Right lobe of liver (tissue), 6 donors: ENCODE data around the gene SART3. TPM values are rescaled to one million over a fixed set of nuclear protein-coding genes. Genes with fewer than 3 reads are reported as not detected.

ENCODE experiments used
- ATAC-seq, 4 donors: fragments of 200-7000 bp; cut with Tn5 transposase; one replicate each; pipeline ENCODE4 v1.9.1; 2020; ENCODE audit warnings: mild to moderate bottlenecking in 4 of 4, moderate library complexity in 4 of 4
- DNase-seq, 3 donors: peaks; one replicate each; pipeline ENCODE4 v3.0.0-alpha.2; 2020
- H3K27ac ChIP-seq, 3 donors: fragments of 200-600 bp; one replicate each; pipeline ENCODE4 v1.8.0; 2022
- H3K27me3 ChIP-seq, 2 donors: fragments of 200-600 bp; one replicate each; pipeline ENCODE4 v1.8.0; 2022
- H3K36me3 ChIP-seq, 4 donors: fragments of 200-600 bp; sonication (generic) in 1 of 4; one replicate each; pipeline versions ENCODE4 v1.5.1 to v1.8.0; 2017 to 2022; ENCODE audit warnings: control low read depth in 1 of 4
- H3K4me1 ChIP-seq, 4 donors: fragments of 200-600 bp; sonication (generic) in 1 of 4; one replicate each; pipeline versions ENCODE4 v1.5.1 to v1.8.0; 2017 to 2022; ENCODE audit warnings: control low read depth in 1 of 4
- H3K4me3 ChIP-seq, 3 donors: fragments of 200-600 bp; one replicate each; pipeline ENCODE4 v1.8.0; 2022
- H3K9me3 ChIP-seq, 4 donors: fragments of 200-600 bp; sonication (generic) in 1 of 4; one replicate each; pipeline versions ENCODE4 v1.5.1 to v1.8.0; 2017 to 2022; ENCODE audit warnings: control low read depth in 1 of 4
- POLR2A ChIP-seq: fragments of 450-650 bp; IDR thresholded peaks from one replicate; pipeline ENCODE4 v1.6.1; 2017; ENCODE audit warnings: antibody characterized with exemption, mild to moderate bottlenecking
- WGBS: methylation state at CpG from one replicate; pipeline ENCODE4 v1.1.6; 2018; ENCODE audit warnings: low coverage, low lambda C conversion rate; ENCODE audit not compliant: insufficient coverage; ENCODE audit errors: missing lambda C conversion rate; 5-methylcytosine and 5-hydroxymethylcytosine counted together
- intact Hi-C, 2 donors: fragments of 100-400 bp; cut with DNase I; formaldehyde crosslinking; loops; one replicate each; pipeline versions ENCODE4 v1.11.2 to v1.14.1; 2022
- total RNA-seq, 6 experiments: library from RNA; depleted of rRNA in 2 of 6; stranded (reverse); fragments of >200 nt in 2 of 6; fragmentation: NEBNext Ultra II Directional in 3 of 6; extraction: Animal tissue kit (Norgen Biotek cat#: 25700) in 3 of 6; gene quantifications; one replicate each; pipeline versions ENCODE4 v1.1.0 to v1.2.4, GENCODE V29; 2016 to 2023
- TF ChIP-seq, protein P1 (sequence below), 4 donors: fragments of 200-600 bp in 3 of 4; fragments of 450-650 bp in 1 of 4; IDR thresholded peaks; one replicate each; pipeline versions ENCODE4 v1.5.1 to v1.8.0; 2016 to 2022; ENCODE audit warnings: antibody characterized with exemption in 4 of 4, mild to moderate bottlenecking in 2 of 4
- donor health status: DM: no; HTN: yes; CAD: no.
- donor health status: DM: no; HTN: no; CAD: no.
- donor health status: DM: no; HTN: no; CAD: no.
- donor health status: DM: no; HTN: yes; CAD: no.
- donor health status: DM: no; HTN: yes; CAD: no.

The SART3 gene
- total RNA-seq, 6 experiments from 2014 or later, result 13.2 to 28.4 (median 20.6) TPM

DNA sequence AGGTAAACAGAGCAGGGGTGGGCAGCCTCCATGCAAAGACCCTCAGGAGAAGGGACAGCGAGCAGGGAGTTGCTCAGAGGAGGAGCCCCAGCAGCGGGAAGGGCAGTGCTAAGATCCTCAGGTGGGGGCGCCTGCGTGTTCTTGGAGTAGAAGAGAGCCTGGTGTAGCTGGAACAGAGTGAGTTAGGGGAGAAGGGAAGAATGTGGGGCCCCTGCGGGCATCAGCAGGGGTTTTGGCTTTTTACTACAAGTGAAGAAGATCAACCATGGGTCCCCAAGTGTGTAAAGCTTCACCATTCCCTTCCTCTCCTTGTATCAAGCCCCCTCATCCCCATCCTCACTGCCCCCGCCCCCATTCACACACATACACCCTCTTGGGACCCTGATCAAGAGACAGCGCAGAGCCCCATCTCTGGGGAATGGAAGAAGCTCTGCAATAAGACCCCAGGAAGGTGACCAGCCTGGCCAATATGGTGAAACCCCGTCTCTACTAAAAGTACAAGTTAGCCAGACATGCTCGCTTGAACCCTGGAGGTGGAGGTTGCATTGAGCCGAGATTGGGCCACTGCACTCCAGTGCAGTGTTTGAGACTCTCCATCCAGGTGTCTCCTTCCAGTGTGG, 47.1 kb upstream of the SART3 start:
- intact Hi-C loops, result no loop called here
- H3K4me1 ChIP-seq, result no peaks in the 10 kb centered on the region
- no peak for TF ChIP-seq POLR2A
- TF ChIP-seq, protein P1, sequence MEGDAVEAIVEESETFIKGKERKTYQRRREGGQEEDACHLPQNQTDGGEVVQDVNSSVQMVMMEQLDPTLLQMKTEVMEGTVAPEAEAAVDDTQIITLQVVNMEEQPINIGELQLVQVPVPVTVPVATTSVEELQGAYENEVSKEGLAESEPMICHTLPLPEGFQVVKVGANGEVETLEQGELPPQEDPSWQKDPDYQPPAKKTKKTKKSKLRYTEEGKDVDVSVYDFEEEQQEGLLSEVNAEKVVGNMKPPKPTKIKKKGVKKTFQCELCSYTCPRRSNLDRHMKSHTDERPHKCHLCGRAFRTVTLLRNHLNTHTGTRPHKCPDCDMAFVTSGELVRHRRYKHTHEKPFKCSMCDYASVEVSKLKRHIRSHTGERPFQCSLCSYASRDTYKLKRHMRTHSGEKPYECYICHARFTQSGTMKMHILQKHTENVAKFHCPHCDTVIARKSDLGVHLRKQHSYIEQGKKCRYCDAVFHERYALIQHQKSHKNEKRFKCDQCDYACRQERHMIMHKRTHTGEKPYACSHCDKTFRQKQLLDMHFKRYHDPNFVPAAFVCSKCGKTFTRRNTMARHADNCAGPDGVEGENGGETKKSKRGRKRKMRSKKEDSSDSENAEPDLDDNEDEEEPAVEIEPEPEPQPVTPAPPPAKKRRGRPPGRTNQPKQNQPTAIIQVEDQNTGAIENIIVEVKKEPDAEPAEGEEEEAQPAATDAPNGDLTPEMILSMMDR (IDR thresholded peaks at IDR 0.05), result no peak
- no peak overlapping the region for H3K27ac ChIP-seq
- H3K36me3 ChIP-seq, result no peaks in the 10 kb centered on the region
- DNase-seq (no peak), ATAC-seq (no peak)
- no peaks in the 10 kb centered on the region for H3K9me3 ChIP-seq
- H3K27me3 ChIP-seq, result no peaks in the 10 kb centered on the region
- 64% methylated on average over 10 of the region's 10 CpGs for WGBS
- H3K4me3 ChIP-seq, result no peak overlapping the region

DNA sequence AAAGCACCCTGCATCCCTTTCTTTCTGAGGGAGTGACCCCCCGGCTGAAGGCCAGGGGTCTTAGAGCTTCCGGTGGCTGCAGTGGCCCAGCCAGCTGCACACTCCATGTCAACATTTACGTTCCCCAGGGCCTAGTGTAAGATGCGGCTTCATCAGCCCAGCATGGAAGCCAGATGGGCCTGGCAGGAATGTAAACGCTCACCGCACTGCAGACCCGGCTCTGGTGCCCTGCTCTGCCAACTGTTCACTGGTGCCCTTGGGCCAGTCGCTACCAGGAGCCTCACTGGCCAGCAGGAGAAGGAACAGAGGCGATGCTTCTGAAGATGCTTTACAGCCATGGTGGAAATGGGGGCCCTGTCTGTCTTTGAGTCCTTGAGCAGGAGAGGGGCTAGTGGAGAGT, 45.5 kb upstream of the SART3 start:
- Histone ChIP-seq H3K4me1 (no peaks in the 10 kb centered on the region), H3K9me3 (no peaks in the 10 kb centered on the region), H3K27ac (no peak overlapping the region), H3K36me3 (no peaks in the 10 kb centered on the region), H3K4me3 (no peak overlapping the region), H3K27me3 (no peaks in the 10 kb centered on the region)
- TF ChIP-seq, protein P1 (IDR thresholded peaks at IDR 0.05), result no peak
- TF ChIP-seq POLR2A, result no peak
- WGBS, result 94% methylated on average over 3 of the region's 9 CpGs
- intact Hi-C loops, result no loop called here
- no peak for DNase-seq
- ATAC-seq, result no peak

DNA sequence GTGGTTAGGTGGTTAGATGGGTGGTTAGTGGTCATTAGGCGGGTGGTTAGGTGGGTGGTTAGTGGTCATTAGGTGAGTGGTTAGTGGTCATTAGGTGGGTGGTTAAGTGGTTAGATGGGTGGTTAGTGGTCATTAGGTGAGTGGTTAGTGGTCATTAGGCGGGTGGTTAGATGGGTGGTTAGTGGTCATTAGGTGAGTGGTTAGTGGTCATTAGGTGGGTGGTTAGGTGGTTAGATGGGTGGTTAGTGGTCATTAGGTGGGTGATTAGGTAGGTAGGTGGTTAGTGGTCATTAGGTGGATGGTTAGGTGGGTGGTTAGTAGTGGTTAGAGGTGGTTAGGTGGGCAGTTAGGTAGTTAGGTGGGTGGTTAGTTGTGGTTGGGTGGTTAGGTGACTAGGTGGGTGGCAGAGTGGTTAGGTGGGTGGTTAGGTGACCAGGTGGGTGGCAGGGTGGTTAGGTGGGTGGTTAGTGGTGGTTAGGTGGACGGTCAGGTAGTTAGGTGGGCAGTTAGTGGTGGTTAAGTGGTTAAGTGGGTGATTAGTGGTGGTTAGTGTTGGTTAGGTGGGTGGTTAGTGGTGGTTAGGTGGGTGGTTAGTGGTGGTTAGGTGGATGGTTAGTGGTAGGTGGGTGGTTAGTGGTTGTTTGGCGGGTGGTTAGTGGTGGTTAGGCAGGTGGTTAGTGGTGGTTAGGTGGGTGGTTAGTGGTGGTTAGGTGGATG, 44.9 kb upstream of the SART3 start:
- no peak for DNase-seq
- intact Hi-C loops, result no loop called here
- ATAC-seq, result no peak
- Histone ChIP-seq H3K36me3 (no peaks in the 10 kb centered on the region), H3K27me3 (no peaks in the 10 kb centered on the region), H3K4me3 (no peak overlapping the region), H3K9me3 (no peaks in the 10 kb centered on the region), H3K4me1 (no peaks in the 10 kb centered on the region), H3K27ac (no peak overlapping the region)
- 75% methylated on average over 4 of the region's 4 CpGs for WGBS
- no peak for TF ChIP-seq POLR2A
- TF ChIP-seq, protein P1 (IDR thresholded peaks at IDR 0.05), result no peak

DNA sequence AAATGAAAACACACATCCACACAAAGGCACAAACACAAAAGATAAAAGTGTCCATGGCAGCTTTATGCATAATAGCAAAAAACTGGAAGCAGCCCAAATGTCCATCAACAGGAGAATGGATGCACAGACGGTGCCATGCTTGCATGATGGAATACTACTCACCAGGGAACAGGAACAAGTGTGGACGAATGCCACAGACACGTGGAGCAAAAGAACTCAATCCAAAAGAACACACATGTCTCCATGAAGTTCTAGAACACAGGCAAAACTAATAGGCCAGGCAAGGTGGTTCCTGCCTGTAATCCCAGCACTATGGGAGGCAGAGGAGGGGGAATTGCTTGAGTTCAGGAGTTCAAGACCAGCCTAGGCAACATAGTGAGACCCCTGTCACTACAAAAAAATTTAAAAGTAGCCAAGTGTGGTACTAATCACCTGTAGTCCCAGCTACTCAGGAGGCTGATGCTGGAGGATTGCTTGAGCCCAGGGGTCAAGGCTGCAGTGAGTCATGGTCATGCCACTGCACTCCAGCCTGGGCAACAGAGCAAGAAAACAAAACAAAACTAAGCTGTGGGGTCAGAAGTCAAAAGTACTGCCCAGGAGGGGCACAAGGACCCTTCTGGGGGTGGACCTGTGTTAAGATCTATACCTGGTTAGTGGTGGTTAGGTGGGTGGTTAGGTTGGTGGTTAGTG, 44.2 kb upstream of the SART3 start:
- H3K36me3 ChIP-seq, result no peaks in the 10 kb centered on the region
- H3K4me3 ChIP-seq, result no peak overlapping the region
- ATAC-seq, result peak in 1 of 4 donors; percentile 37
- no peaks in the 10 kb centered on the region for H3K4me1 ChIP-seq
- intact Hi-C loops, result no loop called here
- no peaks in the 10 kb centered on the region for H3K27me3 ChIP-seq
- WGBS, result 43% methylated on average over 3 of the region's 3 CpGs
- no peak for DNase-seq
- H3K9me3 ChIP-seq, result no peaks in the 10 kb centered on the region
- H3K27ac ChIP-seq, result no peak overlapping the region
- no peak for TF ChIP-seq POLR2A
